Measurements from ENCODE around the gene CPNE4.

The CPNE4 gene

DNA sequence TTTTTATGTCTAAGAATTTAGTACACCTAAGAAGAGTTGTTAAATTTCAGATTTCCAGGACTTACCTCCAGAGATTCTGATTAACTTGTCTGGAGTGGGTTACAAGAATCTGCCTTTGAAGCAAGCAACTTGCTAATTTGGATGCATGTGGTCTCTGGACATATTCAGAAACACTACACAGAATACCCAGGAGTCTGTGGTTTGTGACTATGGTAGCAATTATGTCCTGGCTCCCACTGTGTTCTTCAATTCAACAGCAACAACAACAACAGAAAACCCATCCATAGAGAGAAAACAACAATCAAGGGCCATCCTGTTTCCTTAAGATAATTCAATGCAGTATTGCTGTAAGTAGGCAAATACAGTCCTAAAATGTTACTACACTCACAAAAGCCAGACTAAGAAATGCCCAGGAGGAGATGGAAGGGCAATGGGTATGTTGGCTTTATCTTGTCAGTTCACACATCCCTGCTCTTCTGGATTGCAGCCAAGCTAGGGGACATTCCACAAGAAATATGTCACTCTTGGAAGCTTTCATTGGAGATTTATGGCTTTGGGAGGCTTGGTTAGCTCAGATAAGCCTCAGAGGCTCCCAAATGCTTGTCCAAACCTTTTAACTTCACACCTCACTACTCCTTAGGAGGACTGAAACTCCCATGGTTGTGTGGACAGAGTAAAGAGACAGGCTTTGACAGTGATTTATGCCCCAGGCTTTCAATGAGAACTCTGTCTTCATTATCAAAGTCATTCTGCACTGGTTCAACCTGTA lies 432.6 kb downstream of the CPNE4 start:
- DNase-seq (ENCODE audit: low read depth, low spot score), result no peak

DNA sequence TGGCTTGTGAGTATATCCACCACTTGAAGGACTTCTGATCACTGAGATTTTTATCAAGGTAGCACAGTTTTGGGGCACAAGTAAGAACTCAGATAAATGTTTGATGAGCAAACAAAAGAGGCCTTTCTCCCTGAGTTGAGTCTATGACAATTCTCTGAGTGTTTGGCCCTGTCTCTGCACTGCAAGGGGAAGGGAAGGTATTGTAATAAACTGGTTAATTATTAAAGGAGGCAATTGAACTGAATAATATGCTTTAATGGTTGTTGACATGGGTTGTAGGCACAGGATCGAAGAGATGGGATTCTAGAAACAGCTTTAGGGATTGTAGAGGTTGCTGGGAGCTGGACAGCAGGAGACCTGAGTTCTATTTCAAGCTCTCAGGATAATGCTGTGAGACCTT lies 437.0 kb downstream of the CPNE4 start:
- DNase-seq (ENCODE audit: low read depth, low spot score), result no peak

DNA sequence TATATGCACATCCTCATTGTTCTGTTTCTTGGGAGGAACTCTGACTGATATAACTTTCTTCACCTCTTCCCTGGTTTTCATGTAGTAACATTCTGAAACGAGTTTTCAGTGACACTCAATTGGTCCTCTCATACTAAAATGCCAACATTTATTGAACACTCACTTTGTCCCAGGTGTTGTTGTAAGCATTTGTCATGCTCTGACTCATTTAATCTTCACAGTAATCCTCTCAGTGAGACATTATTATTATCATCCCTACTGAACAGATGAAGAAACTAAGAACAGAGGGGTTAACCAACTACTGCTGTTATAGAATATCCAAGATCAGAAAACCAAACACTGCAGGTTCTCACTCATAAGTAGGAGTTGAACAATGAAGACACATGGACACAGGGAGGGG lies 437.9 kb downstream of the CPNE4 start:
- DNase-seq (ENCODE audit: low read depth, low spot score), result no peak

DNA sequence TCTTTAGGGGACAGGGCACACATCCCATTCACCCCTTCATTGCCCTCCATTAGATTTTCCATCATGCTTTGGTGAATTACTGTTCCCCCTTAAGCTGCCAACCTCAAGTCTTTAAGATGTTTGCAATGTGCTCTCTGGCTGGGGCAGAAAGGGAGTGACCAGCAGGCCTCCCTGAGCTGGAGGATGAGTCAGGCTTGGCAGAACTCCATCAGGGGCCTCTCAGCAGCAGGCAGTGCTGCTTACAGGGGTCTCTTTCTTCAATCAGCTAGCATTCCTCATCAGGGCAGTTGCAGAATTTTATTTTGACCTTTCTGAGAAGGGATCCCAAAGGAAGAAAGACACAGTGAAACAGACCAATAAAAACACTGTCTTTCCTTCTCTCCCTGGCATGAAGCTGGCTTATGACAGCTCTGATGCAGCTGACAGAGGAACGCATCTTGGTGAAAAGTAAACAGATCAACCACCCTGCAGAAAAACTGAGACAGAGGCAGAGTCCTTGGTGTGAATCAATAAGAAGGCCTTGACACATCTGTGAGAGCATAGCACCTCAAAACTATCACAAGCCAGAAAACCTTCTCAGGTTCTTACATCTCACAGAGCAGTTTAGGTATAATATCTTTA lies 443.3 kb downstream of the CPNE4 start:
- no peak for DNase-seq (ENCODE audit: low read depth, low spot score)

DNA sequence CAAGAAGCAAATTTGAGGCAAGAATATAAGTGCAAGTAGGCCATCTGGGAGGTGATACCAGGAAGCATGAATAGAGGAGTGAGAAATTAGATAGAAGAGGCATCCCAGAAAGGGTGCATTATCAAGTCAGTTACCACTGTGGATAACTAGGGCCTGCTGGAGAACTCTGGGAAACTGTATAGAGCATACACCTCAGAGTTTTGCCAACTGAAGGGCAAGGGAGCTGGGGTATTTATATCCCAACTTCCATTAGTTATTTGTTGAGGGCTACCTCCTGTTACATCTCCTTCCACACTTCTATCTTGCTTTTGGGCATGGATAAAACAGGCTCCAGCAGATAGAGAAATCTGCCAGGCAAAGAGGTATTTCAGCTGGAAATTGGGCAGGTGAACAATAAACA lies 448.5 kb downstream of the CPNE4 start:
- no peak for DNase-seq (ENCODE audit: low read depth, low spot score)

DNA sequence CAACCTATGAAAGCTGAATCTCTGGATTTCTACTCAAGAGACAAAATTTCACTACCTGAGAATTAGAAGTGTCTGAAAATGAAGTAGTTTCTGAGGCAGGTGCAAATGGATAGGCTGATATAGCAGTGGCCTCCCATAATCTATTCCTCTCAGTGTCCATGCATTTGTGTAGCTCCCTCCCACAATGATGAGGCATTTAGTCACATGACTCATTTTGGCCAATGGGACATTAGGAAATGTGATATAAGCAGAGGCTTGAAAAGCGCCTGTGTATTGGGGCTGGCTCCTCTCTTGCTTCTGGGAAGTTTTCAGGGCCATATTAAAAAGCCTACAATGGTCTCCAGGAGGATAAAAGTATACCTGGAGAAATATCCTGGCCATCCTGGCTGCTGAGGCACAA lies 452.4 kb downstream of the CPNE4 start:
- no peak for DNase-seq (ENCODE audit: low read depth, low spot score)

DNA sequence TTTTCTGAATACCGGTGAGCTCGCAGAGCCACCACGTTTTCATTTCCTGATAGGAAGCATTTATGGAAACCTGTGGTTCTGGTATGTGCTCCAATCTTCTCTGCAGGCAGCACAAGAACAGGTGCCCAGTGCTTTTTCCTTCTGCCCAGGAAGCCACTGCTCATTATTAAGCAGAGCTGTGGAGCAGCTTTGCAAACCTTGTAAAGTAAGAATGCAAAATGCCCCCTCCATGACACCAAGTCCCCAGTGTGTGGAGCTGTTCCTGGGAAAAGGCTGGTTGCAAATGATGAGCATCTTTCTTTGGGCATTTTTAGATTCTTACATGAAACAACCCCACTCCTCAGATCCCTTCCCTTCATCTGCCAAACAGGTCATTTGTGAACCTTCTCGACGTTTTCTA lies 466.4 kb downstream of the CPNE4 start:
- DNase-seq (ENCODE audit: low read depth, low spot score), result no peak

DNA sequence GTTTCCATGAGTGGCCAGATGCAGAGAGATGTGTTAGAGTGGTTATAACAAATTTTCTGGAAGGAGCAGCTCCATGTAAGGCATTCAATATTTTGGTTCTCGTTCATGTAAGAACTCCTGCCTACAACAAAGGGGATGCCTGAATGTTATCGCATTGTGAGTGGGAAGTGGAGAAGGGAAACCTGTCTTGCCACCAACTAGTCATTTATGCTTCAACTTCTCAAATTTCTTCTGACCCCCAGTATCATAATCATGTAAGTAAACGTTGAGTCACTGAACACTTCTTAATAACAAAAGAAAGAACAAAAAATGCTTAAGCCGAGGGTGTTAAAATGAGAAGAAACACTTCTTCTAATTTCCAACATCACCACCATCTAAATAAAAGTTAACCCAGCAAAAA lies 470.0 kb downstream of the CPNE4 start:
- no peak for DNase-seq (ENCODE audit: low read depth, low spot score)

DNA sequence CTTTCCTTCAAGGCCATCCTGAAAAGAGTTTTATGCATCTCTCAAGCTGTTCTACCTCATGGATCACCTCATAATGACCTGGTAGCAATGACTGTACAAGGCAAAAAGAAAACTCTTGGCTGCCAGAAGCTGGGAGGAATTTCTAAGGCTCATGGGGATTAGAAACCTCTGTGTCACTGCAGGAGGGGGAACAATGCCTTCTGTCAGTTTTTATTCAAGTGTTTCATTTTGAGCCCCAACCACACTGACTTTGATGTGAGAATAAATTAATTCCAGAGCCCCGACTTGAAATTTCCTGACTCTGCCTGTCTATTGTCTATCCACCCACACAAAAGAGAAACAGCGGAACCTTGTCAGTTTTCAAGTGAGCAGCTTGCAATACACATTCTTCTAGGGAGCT lies 473.3 kb downstream of the CPNE4 start:
- no peak for DNase-seq (ENCODE audit: low read depth, low spot score)

DNA sequence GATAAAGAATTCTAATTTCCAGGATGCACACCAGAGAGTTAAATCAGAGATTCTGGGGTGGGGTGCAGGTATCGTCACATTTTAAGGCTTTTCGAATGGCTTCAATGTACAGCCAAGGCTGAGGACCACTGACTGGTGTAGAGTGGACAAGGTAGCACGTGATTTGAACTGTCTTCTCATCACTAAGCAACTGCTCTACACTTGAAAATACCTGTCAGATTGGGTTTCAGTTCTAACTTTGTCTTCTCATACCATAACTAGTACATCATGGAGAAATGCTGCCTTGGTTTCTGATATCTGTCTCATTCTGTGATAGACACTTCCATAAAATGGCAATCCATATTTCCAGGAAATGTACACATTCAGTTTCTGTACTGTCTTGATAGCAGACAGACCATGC lies 474.0 kb downstream of the CPNE4 start:
- DNase-seq (ENCODE audit: low read depth, low spot score), result no peak

DNA sequence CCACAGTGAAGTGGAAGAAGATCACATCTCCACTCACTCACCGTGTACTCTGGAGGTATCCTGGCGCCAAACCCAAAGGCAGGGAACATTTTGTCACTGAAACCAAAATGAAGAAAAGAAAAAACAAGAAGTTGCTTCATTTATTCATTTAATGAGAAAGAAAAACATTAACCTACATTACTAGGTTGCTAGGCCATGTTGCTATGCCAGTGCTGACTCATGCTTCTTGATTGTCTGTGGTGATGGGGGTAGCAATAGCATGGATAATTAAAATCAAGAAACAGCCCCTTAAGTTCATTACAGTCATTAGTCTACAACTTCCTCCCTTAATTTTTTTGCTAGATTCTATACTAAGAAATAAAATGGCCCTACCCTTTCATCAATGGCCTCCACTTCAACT lies 479.4 kb downstream of the CPNE4 start:
- no peak for DNase-seq (ENCODE audit: low read depth, low spot score)

DNA sequence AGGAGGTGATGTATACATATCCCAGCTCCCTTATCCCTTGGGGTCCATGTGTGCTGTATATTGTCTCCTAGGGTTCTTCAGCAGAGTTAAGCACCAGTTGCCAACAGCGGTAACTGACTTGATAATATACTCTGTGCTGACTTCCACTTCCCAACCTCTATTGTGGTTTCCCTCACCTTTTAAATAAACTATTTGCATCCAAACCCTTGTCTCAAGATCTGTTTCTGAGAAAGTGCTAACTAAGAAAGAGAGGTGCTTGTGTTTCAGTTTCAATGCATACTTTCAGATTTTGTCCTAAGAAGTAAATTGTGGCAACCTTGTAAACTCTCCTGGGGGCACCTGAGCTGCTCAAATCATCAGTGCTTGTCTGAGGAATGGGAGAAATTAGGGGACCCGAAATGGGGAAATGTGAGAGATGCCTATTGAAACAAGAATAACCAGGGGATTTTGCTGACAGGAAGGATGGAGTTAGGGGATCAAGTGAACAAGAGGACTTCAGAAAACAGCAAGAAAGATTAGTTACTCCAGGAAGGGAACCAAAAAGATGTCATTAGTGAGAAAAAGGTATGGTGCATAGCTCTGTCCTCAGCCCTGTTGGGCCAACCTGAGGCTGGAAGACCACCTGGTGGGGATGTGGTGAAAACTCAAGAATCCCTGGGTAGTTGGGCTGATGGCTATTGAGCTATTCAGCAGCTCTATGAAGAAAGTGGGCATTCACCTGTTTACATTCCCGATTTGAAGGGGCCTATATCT lies 481.1 kb downstream of the CPNE4 start:
- no peak for DNase-seq (ENCODE audit: low read depth, low spot score)

DNA sequence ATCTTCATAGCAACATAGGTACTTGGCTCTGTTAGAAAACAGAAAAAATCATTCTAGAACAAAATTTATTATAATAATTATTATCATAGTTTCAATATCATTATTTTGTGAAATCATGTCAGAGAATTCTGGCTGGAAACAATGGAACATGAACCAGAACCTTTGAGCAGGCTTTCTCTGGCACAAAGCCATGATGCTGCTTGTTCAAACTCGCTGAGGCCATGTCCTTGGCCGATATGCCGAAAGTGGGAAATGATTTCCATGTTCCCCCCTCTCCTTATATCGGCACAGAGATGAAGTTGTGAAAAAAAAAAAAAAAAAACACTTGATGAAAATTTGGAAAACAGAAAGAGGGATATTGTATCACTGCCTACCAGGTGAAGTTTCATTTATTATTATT lies 483.1 kb downstream of the CPNE4 start:
- DNase-seq (ENCODE audit: low read depth, low spot score), result no peak

DNA sequence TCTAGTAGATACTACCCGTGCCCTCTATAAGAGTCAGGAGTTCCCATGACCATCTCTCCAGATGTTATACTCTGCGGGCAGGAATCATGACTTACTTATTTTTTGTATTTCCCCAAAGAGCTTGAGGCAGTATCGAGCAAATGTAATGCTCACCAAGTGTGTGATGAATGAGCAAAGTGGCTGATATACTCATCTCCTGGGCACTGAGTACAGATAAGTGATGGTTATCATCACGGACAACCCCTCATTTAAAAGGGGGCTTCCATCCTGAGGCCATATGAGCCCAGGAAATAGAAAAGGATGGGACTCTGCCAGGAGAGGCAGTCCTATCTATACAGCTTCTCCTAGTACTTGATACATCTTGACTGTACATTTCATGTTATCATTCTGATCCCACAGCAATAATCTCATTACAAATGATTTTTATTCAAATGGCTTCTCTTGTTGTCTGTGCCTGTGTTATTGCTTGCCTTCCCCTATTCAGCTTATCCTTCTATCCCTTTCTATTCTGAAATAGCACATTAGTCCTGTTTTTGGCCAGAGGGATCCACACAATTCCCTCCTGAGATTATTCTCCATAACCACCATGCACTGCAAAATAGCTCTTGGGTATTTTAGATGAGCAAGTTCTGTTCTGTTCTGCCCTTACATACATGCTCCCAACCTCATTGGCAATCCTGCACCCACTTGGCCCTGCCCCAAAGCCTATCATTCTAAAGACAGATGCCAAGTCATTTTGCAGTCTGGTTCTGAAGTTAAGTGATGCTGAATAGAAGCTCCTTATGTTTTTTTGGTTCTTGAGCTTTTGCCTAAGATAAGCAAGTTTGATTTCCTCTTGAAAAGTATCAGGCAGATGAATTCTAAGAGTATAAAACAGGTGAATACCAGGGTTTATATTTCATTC lies 484.0 kb downstream of the CPNE4 start:
- no peak for DNase-seq (ENCODE audit: low read depth, low spot score)

DNA sequence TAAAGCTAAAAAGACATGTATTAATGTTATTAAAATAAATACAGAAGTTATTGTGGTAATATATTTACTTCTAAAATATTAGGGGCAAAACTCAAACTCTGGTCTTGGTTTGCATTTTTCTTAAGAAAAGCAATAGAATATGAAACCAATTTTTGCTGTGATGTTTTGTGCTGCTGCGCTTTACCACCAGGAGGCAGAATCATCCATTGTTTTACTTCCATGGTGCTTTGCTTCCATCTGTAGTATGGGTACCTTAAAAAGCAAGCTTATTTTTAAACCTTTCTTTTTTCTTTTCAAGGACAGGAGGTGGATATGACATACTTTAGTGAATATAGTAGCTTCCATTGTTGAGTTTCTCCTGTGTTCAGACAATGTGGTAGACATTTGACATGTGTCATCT lies 485.5 kb downstream of the CPNE4 start:
- no peak for DNase-seq (ENCODE audit: low read depth, low spot score)

DNA sequence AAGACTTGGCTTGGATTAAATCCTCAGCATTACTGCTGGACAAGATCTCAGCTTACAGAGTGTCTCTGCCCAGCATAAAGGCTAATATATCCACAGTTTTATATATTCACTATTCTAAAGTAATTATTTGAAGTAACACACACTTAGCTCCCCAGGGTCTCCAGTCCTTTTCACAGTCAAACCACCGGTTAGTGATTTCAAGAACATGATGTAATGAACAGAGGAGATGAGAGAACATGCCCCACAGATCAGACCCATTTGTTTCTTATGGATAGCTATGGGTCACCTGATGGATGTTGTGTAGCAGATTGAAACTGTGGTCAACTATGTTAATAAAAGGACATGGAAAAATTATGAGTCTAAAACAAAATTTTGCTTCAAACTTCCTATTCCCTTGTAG lies 487.2 kb downstream of the CPNE4 start:
- no peak for DNase-seq (ENCODE audit: low read depth, low spot score)

DNA sequence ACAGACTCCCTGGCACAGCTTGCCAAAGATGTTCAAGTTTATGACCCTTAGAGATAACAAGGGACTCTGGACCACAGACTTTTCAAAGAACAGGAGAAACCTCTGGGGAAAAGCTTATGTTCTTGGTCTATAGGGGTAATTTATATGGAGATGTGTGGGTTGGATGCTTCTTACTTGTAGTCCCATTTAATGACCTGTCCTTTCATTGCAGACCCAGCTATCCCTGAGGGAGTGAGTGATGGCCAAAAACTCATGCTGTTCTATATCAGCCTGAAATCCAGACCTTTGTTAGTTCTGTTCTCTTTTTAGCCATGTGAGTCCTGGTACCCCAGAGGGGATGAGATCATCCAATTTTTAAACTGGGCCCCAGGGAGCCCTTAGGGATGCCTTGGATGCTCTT lies 488.4 kb downstream of the CPNE4 start:
- no peak for DNase-seq (ENCODE audit: low read depth, low spot score)

DNA sequence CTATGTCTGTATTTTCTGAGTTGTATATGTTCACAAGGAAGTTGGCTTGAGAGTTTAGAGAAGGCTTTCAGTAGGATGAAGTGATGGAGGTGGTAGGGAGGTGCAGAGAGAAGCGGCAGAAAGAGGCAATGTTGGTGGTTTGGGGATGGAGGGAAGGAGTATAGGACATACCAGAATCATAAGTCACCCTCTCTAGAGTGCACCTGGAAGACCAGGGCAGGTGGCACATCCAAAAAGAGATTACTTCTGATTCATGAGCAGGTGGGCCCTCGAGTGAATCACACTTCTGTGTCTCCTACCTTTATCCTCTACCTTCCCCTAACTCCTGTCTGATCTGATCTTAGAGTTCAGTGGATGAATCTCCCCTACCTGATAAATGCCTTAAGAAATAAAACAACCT lies 490.3 kb downstream of the CPNE4 start:
- no peak for DNase-seq (ENCODE audit: low read depth, low spot score)

DNA sequence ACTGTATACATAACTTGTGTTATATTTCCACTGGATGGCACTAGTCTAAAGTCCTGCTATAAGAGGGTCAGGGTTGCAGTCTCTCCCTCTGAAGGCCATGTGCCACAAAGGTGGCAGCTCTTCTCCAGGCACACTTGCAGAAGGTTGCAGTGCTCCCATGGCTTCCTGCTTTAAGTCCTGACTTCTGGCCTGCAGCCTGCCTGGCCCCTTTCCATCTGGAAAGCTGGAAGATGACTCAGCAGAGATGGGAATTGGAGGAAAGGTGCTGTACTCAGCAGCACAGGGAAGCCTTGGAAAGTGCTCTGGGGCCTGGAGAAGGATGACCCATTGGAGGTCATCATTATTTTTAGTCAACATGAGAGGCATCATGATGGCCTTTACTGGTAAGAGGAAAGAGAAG lies 491.1 kb downstream of the CPNE4 start:
- peak; percentile 0 for DNase-seq (ENCODE audit: low read depth, low spot score)

DNA sequence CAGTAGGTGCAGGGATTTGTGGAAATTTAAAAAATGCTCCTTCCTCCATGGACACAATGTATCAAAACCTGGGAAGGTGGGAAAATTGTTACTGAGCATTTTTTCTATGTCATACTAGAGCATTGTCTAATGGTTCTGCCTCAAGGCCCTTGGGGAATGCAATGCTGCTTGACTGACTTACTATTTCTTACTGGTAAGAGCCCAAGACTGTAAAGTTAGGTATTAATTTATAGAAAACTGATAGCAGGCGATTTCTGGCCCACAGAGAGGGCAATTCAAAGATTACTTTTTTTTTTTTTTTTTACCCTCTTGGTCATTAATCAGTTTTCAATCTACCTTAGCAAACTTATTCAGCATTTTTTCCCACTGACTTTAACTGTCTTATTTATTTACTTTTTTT lies 493.5 kb downstream of the CPNE4 start:
- DNase-seq (ENCODE audit: low read depth, low spot score), result no peak

DNA sequence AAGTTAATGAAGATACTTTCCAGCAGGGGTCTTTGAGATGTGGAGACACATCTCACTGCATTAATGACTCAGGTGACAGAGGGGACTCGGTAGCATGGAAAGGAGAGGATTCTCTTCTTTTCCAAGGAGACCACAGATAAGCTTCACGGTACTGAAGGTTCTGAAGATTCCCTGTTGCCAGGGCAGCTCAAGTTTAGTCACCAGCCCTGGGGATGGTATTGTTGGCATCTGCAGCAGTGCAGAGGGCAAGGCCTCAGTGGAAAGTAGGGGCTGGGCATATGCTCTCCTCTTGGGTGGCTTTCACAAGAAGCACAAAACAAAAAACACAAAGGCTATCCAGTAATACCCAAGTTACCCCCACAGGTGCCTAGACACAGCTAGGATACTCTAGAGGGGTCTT lies 494.0 kb downstream of the CPNE4 start:
- no peak for DNase-seq (ENCODE audit: low read depth, low spot score)

DNA sequence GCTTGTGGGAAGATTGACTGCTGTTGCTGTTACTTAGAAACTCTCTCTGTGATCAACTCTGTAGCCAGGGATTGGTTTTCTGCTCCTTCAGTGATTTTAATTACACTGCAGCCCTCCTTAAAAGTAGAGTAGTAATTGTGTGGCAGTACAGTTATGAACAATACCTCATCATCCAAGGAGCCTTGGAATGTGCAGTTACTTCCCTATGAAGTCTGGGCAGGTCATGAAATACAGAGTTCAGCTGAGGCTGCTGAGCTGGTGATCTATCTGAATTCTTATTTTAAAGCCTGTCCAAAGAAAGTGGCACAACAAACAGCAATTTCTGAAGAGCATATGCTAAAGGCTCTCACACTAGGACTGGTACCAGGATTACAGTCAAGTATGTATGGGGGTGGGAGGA lies 494.7 kb downstream of the CPNE4 start:
- no peak for DNase-seq (ENCODE audit: low read depth, low spot score)
